Subcutaneous adipose tissue (tissue), 4 donors: ENCODE data around the gene MEDAG. TPM values are rescaled to one million over a fixed set of nuclear protein-coding genes. Genes with fewer than 3 reads are reported as not detected.

Experiments used
- total RNA-seq, 4 donors: library from RNA; depleted of rRNA; stranded (reverse); fragments of >200 nt; gene quantifications; one replicate each; pipeline ENCODE4 v1.1.0, GENCODE V29; 2016
- TF ChIP-seq, protein P1 (sequence below): fragments of 450-650 bp; IDR thresholded peaks from one replicate; pipeline ENCODE4 v1.5.1; 2016; ENCODE audit warnings: low read depth, mild to moderate bottlenecking, control low read depth, antibody characterized with exemption, moderate library complexity

Gene MEDAG
- total RNA-seq, 4 donors from 2014 or later = 83.8 to 174 (median 140) TPM

DNA sequence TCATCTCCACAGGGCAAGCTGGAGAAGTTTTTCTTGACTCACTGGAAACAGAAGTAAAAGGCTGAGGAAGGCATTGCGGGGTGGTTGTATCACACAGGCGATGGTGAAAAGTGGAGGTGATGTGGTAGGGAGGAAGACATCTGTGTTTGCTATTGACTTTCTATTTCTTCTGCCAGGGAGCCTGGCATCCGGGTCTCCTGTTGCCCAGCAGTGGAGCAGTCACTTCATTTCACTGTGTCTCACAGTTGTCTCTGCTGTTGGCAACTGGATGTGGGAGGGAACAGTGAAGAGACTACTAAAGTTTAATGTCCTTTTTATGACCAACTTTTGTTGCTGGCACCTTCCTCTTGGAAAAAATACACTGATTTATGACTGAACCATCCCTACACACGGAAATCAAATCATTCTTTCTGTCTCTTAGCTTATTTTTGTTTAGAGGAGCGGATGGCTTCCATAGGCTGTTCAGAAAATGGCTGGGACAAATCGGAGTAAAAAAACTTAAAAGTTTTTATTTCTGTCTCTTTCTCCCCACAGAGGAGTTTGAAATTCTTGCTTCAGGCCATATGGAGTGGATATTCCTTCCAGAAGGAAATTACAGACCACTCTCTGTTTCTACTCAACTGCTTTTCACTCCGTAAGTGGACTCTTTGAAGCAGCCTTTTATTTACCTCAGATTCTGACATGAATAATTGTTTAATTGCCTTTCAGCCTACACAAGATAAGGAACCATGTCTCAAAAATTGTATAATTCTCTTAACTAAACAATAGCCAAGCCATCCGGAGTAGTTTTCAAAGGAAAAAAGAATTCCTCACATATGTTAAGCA lies 23.8 kb upstream of the MEDAG start:
- TF ChIP-seq, protein P1, sequence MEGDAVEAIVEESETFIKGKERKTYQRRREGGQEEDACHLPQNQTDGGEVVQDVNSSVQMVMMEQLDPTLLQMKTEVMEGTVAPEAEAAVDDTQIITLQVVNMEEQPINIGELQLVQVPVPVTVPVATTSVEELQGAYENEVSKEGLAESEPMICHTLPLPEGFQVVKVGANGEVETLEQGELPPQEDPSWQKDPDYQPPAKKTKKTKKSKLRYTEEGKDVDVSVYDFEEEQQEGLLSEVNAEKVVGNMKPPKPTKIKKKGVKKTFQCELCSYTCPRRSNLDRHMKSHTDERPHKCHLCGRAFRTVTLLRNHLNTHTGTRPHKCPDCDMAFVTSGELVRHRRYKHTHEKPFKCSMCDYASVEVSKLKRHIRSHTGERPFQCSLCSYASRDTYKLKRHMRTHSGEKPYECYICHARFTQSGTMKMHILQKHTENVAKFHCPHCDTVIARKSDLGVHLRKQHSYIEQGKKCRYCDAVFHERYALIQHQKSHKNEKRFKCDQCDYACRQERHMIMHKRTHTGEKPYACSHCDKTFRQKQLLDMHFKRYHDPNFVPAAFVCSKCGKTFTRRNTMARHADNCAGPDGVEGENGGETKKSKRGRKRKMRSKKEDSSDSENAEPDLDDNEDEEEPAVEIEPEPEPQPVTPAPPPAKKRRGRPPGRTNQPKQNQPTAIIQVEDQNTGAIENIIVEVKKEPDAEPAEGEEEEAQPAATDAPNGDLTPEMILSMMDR = no peak

- TF ChIP-seq, protein P1 = no peak
These were observed 22.9 kb upstream of the MEDAG start for GRCh38 chr13:30882996-30883766.

GRCh38 chr13:30884543-30884942 lies 21.5 kb upstream of the MEDAG start:
- TF ChIP-seq, protein P1 = no peak

- TF ChIP-seq, protein P1 = no peak
These were observed 16.8 kb upstream of the MEDAG start for GRCh38 chr13:30889196-30889690.

- TF ChIP-seq, protein P1 = no peak
These were observed 13.1 kb upstream of the MEDAG start for GRCh38 chr13:30892966-30893365.

- TF ChIP-seq, protein P1 = no peak
These were observed 10.3 kb upstream of the MEDAG start for GRCh38 chr13:30895773-30896172.

DNA sequence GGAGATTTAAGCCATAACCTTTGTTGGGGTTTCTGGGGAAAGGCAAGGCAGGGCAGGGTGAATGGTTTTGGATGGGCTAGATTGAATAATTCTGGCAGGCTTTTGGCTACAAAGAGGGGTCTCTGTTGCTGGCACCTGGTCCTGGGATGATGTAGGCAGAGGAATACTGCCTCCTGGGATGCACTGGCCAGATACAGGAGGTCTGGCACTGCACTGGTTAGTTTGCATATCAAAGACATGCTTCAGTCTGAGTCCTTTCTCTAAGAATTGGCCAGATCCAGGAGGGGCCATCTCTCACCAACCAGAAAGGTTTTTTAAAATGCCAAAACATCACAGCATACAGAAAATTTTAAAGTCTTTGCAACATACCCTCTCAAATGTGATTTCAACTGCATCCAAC lies 8.0 kb upstream of the MEDAG start:
- TF ChIP-seq, protein P1 = no peak
